IMR-90 (cell line): Measurements from ENCODE around the gene UBA7.

Source experiments
- CEBPB ChIP-seq: IDR thresholded peaks from 2 replicates; pipeline ENCODE4 v1.6.1; 2012; ENCODE audit warnings: low read depth, low read length, improper control_type of control experiment
- CHD1 ChIP-seq: IDR thresholded peaks from 2 replicates; pipeline ENCODE4 v1.6.1; 2012; ENCODE audit warnings: low read depth, low read length, improper control_type of control experiment
- CTCF ChIP-seq: conservative IDR thresholded peaks from 2 replicates; pipeline ENCODE4 v1.5.1; 2012; ENCODE audit warnings: mild to moderate bottlenecking, low read depth, low read length, improper control_type of control experiment
- FOS ChIP-seq: fragments of 150-350 bp; IDR thresholded peaks from 2 replicates; pipeline ENCODE4 v1.6.1; 2016; ENCODE audit warnings: low read depth, low read length
- MAFK ChIP-seq: IDR thresholded peaks from 2 replicates; pipeline ENCODE4 v1.6.1; 2012; ENCODE audit warnings: low read depth, low read length, improper control_type of control experiment
- POLR2A ChIP-seq: IDR thresholded peaks from 2 replicates; pipeline ENCODE4 v1.6.1; 2012; ENCODE audit warnings: mild to moderate bottlenecking, low read depth, low read length
- RCOR1 ChIP-seq: IDR thresholded peaks from 2 replicates; pipeline ENCODE4 v1.6.1; 2012; ENCODE audit warnings: mild to moderate bottlenecking, low read length, improper control_type of control experiment; ENCODE audit not compliant: insufficient replicate concordance
- RFX5 ChIP-seq: IDR thresholded peaks from 2 replicates; pipeline ENCODE4 v1.8.0; 2012; ENCODE audit warnings: low read depth, mild to moderate bottlenecking, low read length, moderate library complexity
- SMC3 ChIP-seq: fragments of 150-350 bp; IDR thresholded peaks from 2 replicates; pipeline ENCODE4 v1.6.1; 2016; ENCODE audit warnings: low read depth, mild to moderate bottlenecking, antibody characterized with exemption, low read length, moderate library complexity

- TF ChIP-seq MAFK (no peak), SMC3 (no peak), CTCF (no peak), FOS (no peak), POLR2A (no peak), RCOR1 (no peak), CEBPB (no peak), RFX5 (no peak), CHD1 (no peak)
Measured at GRCh38 chr3:49781415-49782199, 32.1 kb downstream of the UBA7 start.
